CD4-positive, alpha-beta T cell treated with Interleukin-15 for 1 hour (primary cell): ENCODE results near the gene COX8A.

Experiments
- DNase-seq: peaks from one replicate; pipeline ENCODE4 v3.0.0-alpha.2; 2020

COX8A gene

DNA sequence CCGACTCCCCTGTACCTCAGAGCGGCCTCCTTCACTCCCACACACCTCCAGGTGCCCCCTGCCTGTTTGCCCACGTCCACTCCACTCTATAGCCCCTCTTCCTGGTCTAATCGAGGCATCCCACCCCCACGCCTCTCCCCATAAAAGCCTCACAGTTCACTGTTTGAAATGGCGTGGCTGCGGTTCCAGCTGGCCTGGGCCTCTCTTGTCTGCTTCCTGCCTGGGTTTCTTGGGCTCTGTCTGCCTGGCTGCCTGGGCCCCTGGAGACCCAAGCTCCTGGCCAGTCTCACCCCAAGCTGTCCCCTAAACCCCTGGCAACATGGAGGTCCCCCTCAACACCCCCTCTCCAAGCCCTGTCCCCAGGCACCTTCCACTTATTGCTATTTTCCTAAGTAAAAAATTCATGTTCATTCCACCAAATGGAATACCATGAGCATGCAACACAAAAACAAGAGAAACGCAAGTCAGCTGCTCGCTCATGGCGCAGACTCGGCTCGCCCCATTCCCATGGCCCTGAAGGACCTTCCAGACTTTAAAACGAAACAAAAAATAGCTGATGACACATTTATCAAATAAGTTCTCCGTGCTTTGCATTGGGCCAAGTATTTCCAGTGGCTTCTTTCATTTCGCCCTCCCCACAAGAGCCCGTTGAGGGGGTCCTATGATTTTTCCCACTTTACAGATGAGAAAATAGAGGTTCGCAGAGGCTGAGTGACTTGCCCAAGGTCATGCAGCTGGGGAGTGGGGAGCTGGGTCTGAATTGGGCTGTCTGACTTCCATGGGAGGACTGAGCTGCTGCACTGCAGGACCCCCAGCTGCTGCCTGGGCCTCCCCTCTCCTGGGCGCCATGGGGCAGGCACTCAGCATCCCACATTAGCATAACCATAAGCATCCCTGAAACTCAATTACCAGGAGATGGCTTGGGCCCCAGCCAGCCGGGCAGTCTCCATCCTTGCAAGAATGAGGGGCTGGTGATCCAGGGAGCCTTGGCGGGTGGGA, 49.6 kb downstream of the COX8A start:
- no peak for DNase-seq

DNA sequence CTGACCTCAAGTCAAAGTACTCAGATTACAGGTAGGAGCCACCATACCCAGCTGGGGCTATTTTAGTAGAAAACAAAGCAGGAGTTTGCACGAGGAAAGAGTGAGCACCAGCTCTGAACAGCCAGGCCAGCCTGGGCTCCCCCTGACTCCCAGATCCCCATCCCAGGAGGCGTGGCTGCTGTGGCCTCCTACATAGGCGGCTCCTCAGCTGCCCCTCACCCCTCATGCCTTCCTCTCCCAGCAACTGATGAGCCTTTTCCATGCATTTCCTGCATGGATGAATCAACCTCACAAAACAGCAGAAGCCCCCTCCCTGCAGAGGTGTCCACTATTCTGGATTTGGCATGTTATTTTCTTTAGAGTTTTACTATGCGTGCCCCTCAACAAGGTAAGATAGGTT, 50.8 kb downstream of the COX8A start:
- DNase-seq = no peak
